ENCODE results near the gene PELO. TPM values are rescaled to one million over a fixed set of nuclear protein-coding genes. Genes with fewer than 3 reads are reported as not detected.

The PELO gene
- total and polyA plus RNA-seq, 12 donors, result 4.7 to 28.1 (median 21.1) TPM

GRCh38 chr5:52767217-52767743 is 20.4 kb upstream of the PELO start:
- Histone ChIP-seq H3K36me3 (no peaks in the 10 kb centered on the region), H3K9me3 (peaks cover 0 to 5% (median 0%) of the 10 kb centered on the region in 11 donors), H3K27me3 (no peaks in the 10 kb centered on the region), H3K4me1 (peaks cover 0 to 12% (median 6%) of the 10 kb centered on the region in 9 donors), H3K27ac (no peak overlapping the region), H3K4me3 (no peak overlapping the region)
- 95% methylated on average over 2 of the region's 2 CpGs for WGBS, 2 donors
- no peak for DNase-seq
- no peak for ATAC-seq
- no peak for TF ChIP-seq CTCF (IDR thresholded peaks at IDR 0.05)
- intact Hi-C loops (cut with DNase I), result no loop called here

GRCh38 chr5:52767766-52768480 is 19.8 kb upstream of the PELO start:
- peak overlapping the region in 2 of 10 donors; percentile 1 to 54 for H3K27ac ChIP-seq
- 74 to 83% methylated on average over 1 of the region's 1 CpG for WGBS, 2 donors
- intact Hi-C loops (cut with DNase I), result no loop called here
- no peaks in the 10 kb centered on the region for H3K36me3 ChIP-seq
- H3K4me1 ChIP-seq, result peaks cover 0 to 18% (median 10%) of the 10 kb centered on the region in 9 donors
- no peaks in the 10 kb centered on the region for H3K27me3 ChIP-seq
- no peak overlapping the region for H3K4me3 ChIP-seq
- no peak for DNase-seq
- no peak for ATAC-seq
- peaks cover 0 to 5% (median 0%) of the 10 kb centered on the region in 11 donors for H3K9me3 ChIP-seq
- no peak for TF ChIP-seq CTCF (IDR thresholded peaks at IDR 0.05)

GRCh38 chr5:52769061-52769460 is 18.7 kb upstream of the PELO start:
- intact Hi-C loops (cut with DNase I), result no loop called here
- H3K36me3 ChIP-seq, result no peaks in the 10 kb centered on the region
- 91 to 93% methylated on average over 5 of the region's 5 CpGs for WGBS, 2 donors
- no peak overlapping the region for H3K4me3 ChIP-seq
- peaks cover 0 to 27% (median 16%) of the 10 kb centered on the region in 9 donors for H3K4me1 ChIP-seq
- H3K9me3 ChIP-seq, result peaks cover 0 to 5% (median 0%) of the 10 kb centered on the region in 11 donors
- TF ChIP-seq CTCF (IDR thresholded peaks at IDR 0.05), result no peak
- peak overlapping the region in 1 of 10 donors; percentile 54 for H3K27ac ChIP-seq
- ATAC-seq (no peak), DNase-seq (no peak)
- no peaks in the 10 kb centered on the region for H3K27me3 ChIP-seq

- Histone ChIP-seq H3K27me3 (no peaks in the 10 kb centered on the region), H3K27ac (no peak overlapping the region), H3K4me3 (no peak overlapping the region), H3K4me1 (peaks cover 0 to 34% (median 24%) of the 10 kb centered on the region in 9 donors), H3K36me3 (no peaks in the 10 kb centered on the region), H3K9me3 (no peaks in the 10 kb centered on the region)
- 98% methylated on average over 4 of the region's 4 CpGs for WGBS, 2 donors
- TF ChIP-seq CTCF (IDR thresholded peaks at IDR 0.05), result no peak
- DNase-seq (no peak), ATAC-seq (no peak)
- intact Hi-C loops (cut with DNase I), result loop anchor here in 1 of 10 donors (5.0 kb wide), 1 partner anchor 43 kb away; no protein-coding TSS in a partner anchor
These were observed 17.3 kb upstream of the PELO start for GRCh38 chr5:52770287-52770939.

Data from heart right ventricle (tissue), 16 donors.